BLaER1 treated with 17β-estradiol and CSF1 and Interleukin-3, amounts not matched to agents 10 nM and 100 nM (cell line): Measurements from ENCODE around the gene LRRC71.

Source experiments
- H3K27ac ChIP-seq, 11 experiments: shearing (Covaris generic); formaldehyde crosslinking; 2 replicates each; pipeline ENCODE4 v1.8.1; 2022
- H3K27me3 ChIP-seq, 11 experiments: shearing (Covaris generic); formaldehyde crosslinking; 2 replicates each; pipeline ENCODE4 v1.8.1; 2022
- H3K36me3 ChIP-seq, 11 experiments: shearing (Covaris generic); formaldehyde crosslinking; 2 replicates each; pipeline ENCODE4 v1.8.1; 2022
- H3K4me1 ChIP-seq, 10 experiments: shearing (Covaris generic); formaldehyde crosslinking; 2 replicates each; pipeline ENCODE4 v1.8.1; 2022
- H3K4me2 ChIP-seq, 11 experiments: shearing (Covaris generic); formaldehyde crosslinking; 2 replicates each; pipeline ENCODE4 v1.8.1; 2022
- H3K4me3 ChIP-seq, 10 experiments: shearing (Covaris generic); formaldehyde crosslinking; 2 replicates each; pipeline ENCODE4 v1.8.1; 2022
- H3K9ac ChIP-seq, 11 experiments: shearing (Covaris generic); formaldehyde crosslinking; 2 replicates each; pipeline ENCODE4 v1.8.1; 2022
- H3K9me3 ChIP-seq, 11 experiments: shearing (Covaris generic); formaldehyde crosslinking; replicated peaks in 1 of 11; 2 replicates each; pipeline ENCODE4 v1.8.1; 2022
- H4K20me1 ChIP-seq, 11 experiments: shearing (Covaris generic); formaldehyde crosslinking; 2 replicates each; pipeline ENCODE4 v1.8.1; 2022
- Cebpa-rat ChIP-seq, 11 experiments: shearing (Covaris generic); IDR thresholded peaks; 2 replicates each; pipeline ENCODE4 v1.8.1; 2022

LRRC71 gene

DNA sequence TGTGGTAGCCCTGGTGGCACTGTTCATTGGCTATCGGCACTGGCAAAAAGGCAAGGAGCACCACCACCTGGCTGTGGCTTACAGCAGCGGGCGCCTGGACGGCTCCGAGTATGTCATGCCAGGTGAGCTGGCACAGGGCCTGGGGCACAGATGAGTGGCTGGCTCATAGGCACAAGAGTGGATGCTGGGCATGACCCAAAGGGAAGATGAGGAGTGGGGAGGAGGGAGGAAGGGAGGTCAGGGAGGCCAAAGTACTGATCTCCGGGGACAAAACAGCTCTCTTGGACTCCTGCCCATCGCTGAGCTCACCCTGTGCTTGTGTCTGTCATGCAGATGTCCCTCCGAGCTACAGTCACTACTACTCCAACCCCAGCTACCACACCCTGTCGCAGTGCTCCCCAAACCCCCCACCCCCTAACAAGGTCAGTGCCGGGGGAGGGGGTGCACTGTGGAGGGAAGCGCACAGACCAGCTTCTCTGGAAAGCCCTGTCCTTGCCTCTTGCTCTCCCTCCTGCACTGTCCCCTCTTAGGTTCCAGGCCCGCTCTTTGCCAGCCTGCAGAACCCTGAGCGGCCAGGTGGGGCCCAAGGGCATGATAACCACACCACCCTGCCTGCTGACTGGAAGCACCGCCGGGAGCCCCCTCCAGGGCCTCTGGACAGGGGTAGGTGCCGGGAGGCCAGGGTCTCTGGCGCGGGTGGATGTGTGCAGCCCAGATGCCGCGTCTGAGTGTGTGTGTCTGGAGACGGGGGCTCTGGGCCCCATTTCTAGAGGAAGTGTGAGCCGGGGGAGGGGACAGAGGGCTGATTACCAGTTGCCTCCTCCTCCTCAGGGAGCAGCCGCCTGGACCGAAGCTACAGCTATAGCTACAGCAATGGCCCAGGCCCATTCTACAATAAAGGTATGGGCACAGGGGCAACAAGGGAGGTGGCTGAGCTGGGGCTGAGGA is 7.3 kb upstream of the LRRC71 start:
- peak overlapping the region in 2 of 11 experiments; percentile 8 to 28; a peak in 5 of 22 replicates for H3K4me2 ChIP-seq
- peaks cover 11 to 19% (median 14%) of the 10 kb centered on the region in 10 experiments for H3K4me1 ChIP-seq
- H3K27me3 ChIP-seq = peaks cover 0 to 2% (median 0%) of the 10 kb centered on the region in 11 experiments; a peak in 4 of 22 replicates
- H3K27ac ChIP-seq = no peak overlapping the region
- no peaks in the 10 kb centered on the region; a peak in 2 of 22 replicates for H3K36me3 ChIP-seq
- peak overlapping the region in 1 of 11 experiments; percentile 18; a peak in 1 of 22 replicates for H3K9ac ChIP-seq
- H4K20me1 ChIP-seq = peaks cover 0 to 6% (median 0%) of the 10 kb centered on the region in 11 experiments; a peak in 1 of 22 replicates
- peaks cover 6 to 12% (median 8%) of the 10 kb centered on the region in 11 experiments; a peak in 20 of 22 replicates for H3K9me3 ChIP-seq
- no peak overlapping the region for H3K4me3 ChIP-seq
- TF ChIP-seq Cebpa-rat (IDR thresholded peaks at IDR 0.05) = no peak

DNA sequence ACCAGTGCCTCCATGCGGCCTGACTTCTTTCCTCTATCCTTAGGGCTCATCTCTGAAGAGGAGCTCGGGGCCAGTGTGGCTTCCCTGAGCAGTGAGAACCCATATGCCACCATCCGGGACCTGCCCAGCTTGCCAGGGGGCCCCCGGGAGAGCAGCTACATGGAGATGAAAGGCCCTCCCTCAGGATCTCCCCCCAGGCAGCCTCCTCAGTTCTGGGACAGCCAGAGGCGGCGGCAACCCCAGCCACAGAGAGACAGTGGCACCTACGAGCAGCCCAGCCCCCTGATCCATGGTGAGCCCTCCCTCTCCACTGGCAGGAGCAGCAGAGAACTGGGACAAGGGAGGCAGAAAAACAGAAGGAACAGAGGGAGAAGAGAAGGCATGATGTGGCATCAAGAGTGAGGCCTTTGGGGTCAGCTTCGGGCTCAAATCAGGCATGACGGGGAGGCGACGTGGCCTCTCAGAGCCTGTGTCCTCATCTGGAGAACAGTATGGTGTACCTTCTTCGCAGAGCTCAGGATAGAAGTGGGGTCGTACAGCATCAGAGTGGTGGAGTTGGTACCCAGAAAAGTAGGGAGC is 6.5 kb upstream of the LRRC71 start:
- H3K4me1 ChIP-seq = peaks cover 11 to 19% (median 14%) of the 10 kb centered on the region in 10 experiments; a peak in 19 of 20 replicates
- no peaks in the 10 kb centered on the region; a peak in 2 of 22 replicates for H3K36me3 ChIP-seq
- H4K20me1 ChIP-seq = peaks cover 0 to 6% (median 0%) of the 10 kb centered on the region in 11 experiments; a peak in 1 of 22 replicates
- H3K27me3 ChIP-seq = peaks cover 0 to 10% (median 2%) of the 10 kb centered on the region in 11 experiments; a peak in 9 of 22 replicates
- no peak overlapping the region for H3K4me2 ChIP-seq
- H3K27ac ChIP-seq = no peak overlapping the region
- TF ChIP-seq Cebpa-rat (IDR thresholded peaks at IDR 0.05) = no peak
- no peak overlapping the region for H3K9ac ChIP-seq
- no peak overlapping the region for H3K4me3 ChIP-seq
- peaks cover 11 to 20% (median 15%) of the 10 kb centered on the region in 11 experiments; a peak in 20 of 22 replicates for H3K9me3 ChIP-seq

GRCh38 chr1:156914440-156914856 is 6.0 kb upstream of the LRRC71 start:
- H3K9me3 ChIP-seq = peaks cover 11 to 21% (median 16%) of the 10 kb centered on the region in 11 experiments; a peak in 20 of 22 replicates
- H3K36me3 ChIP-seq = no peaks in the 10 kb centered on the region; a peak in 2 of 22 replicates
- no peak overlapping the region for H3K4me3 ChIP-seq
- H3K4me2 ChIP-seq = no peak overlapping the region
- no peak overlapping the region for H3K9ac ChIP-seq
- no peak overlapping the region for H3K27ac ChIP-seq
- peaks cover 0 to 6% (median 0%) of the 10 kb centered on the region in 11 experiments; a peak in 1 of 22 replicates for H4K20me1 ChIP-seq
- H3K4me1 ChIP-seq = peaks cover 11 to 19% (median 14%) of the 10 kb centered on the region in 10 experiments; a peak in 19 of 20 replicates
- TF ChIP-seq Cebpa-rat (IDR thresholded peaks at IDR 0.05) = no peak
- H3K27me3 ChIP-seq = peaks cover 3 to 15% (median 7%) of the 10 kb centered on the region in 11 experiments; a peak in 20 of 22 replicates

DNA sequence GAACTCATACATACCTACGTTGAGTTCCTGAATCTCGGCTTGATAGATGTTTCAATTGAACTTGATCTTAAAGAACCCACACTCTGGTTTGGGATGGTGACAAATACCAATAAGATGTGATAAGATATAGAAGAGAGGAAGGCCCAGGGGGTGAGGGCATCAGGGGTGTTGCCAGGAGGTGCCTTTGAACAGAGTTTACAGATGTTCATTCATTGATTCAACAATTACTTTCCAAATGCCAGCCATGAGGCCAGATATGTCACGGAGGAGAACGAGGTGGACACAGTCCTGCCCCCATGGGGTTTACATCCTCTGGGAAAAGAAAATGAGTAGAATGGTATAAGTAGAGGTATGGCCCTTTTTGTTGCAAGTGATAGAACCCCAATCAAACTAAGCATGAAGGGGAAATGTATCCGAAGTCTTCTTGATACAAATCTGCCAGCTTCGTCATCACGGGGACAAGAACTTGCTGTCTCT is 659 bp downstream of the LRRC71 start:
- H3K27me3 ChIP-seq = peaks cover 69 to 82% (median 74%) of the 10 kb centered on the region in 11 experiments
- no peak overlapping the region for H3K4me3 ChIP-seq
- H3K27ac ChIP-seq = no peak overlapping the region
- H3K36me3 ChIP-seq = no peaks in the 10 kb centered on the region; a peak in 1 of 22 replicates
- H3K9ac ChIP-seq = no peak overlapping the region
- no peak overlapping the region for H3K4me2 ChIP-seq
- H4K20me1 ChIP-seq = peaks cover 0 to 22% (median 0%) of the 10 kb centered on the region in 11 experiments; a peak in 7 of 22 replicates
- peaks cover 0 to 11% (median 2%) of the 10 kb centered on the region in 10 experiments; a peak in 9 of 20 replicates for H3K4me1 ChIP-seq
- peaks cover 12 to 31% (median 19%) of the 10 kb centered on the region in 11 experiments; a peak in 20 of 22 replicates for H3K9me3 ChIP-seq
- TF ChIP-seq Cebpa-rat (IDR thresholded peaks at IDR 0.05) = no peak

- peaks cover 0 to 40% (median 7%) of the 10 kb centered on the region in 11 experiments; a peak in 9 of 22 replicates for H4K20me1 ChIP-seq
- H3K4me2 ChIP-seq = no peak overlapping the region
- H3K36me3 ChIP-seq = no peaks in the 10 kb centered on the region; a peak in 1 of 22 replicates
- no peak for TF ChIP-seq Cebpa-rat (IDR thresholded peaks at IDR 0.05)
- H3K27me3 ChIP-seq = peaks cover 89 to 100% (median 94%) of the 10 kb centered on the region in 11 experiments
- H3K9me3 ChIP-seq = peaks cover 5 to 21% (median 12%) of the 10 kb centered on the region in 11 experiments; a peak in 20 of 22 replicates
- H3K9ac ChIP-seq = no peak overlapping the region
- peaks cover 0 to 19% (median 11%) of the 10 kb centered on the region in 10 experiments; a peak in 14 of 20 replicates for H3K4me1 ChIP-seq
- H3K4me3 ChIP-seq = no peak overlapping the region
- no peak overlapping the region for H3K27ac ChIP-seq
Observed at GRCh38 chr1:156922986-156923669, 2.7 kb downstream of the LRRC71 start.

DNA sequence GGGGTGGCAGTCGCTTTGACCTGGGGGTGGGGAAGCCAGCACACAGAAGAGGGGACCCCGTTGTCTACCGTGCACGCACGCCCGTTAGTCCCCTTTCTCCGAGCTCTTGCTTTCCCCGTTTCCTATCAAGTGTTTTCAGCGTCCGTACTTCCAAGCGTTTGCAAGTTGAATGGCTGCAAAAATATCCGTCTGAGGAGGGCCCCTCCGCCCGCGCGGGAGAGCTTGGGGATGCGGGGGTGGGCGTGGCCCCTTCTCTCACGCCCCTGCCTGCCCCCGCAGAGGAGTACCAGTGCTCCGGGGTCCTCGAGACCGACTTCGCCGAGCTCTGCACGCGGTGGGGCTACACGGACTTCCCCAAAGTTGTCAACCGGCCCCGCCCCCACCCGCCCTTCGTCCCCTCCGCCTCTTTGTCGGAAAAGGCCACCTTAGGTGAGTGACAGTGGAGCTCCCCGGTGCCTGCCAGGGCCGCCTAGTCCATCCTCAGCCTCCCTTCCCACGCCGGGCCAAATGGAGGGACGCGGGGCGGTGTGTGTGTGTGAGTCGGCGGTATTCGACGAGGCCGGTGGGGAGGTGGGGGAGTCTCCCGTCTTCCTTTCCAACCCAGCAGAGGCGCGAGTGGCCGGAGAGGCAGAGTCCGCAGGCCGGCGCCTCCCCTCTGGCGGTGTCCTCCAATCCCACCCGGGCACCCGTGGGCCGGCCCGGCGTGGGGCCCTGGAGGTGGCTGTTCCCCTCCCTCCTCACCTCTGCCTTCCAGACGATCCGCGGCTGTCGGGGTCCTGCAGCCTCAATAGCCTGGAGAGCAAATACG is 3.4 kb downstream of the LRRC71 start:
- Histone ChIP-seq H3K4me1 (peaks cover 0 to 26% (median 12%) of the 10 kb centered on the region in 10 experiments; a peak in 14 of 20 replicates), H3K36me3 (no peaks in the 10 kb centered on the region), H3K4me3 (no peak overlapping the region), H3K27me3 (peaks cover 94 to 100% (median 100%) of the 10 kb centered on the region in 11 experiments), H4K20me1 (peaks cover 0 to 45% (median 7%) of the 10 kb centered on the region in 11 experiments; a peak in 9 of 22 replicates), H3K4me2 (no peak overlapping the region), H3K9me3 (peaks cover 0 to 13% (median 7%) of the 10 kb centered on the region in 11 experiments; a peak in 10 of 22 replicates), H3K9ac (no peak overlapping the region), H3K27ac (no peak overlapping the region)
- no peak for TF ChIP-seq Cebpa-rat (IDR thresholded peaks at IDR 0.05)

GRCh38 chr1:156924478-156925153 is 4.2 kb downstream of the LRRC71 start:
- no peak overlapping the region for H3K9ac ChIP-seq
- TF ChIP-seq Cebpa-rat (IDR thresholded peaks at IDR 0.05) = no peak
- H3K27ac ChIP-seq = no peak overlapping the region
- H4K20me1 ChIP-seq = peaks cover 0 to 52% (median 7%) of the 10 kb centered on the region in 11 experiments; a peak in 11 of 22 replicates
- peaks cover 0 to 11% (median 3%) of the 10 kb centered on the region in 11 experiments; a peak in 9 of 22 replicates for H3K9me3 ChIP-seq
- H3K4me3 ChIP-seq = no peak overlapping the region
- no peak overlapping the region for H3K4me2 ChIP-seq
- H3K4me1 ChIP-seq = peaks cover 0 to 26% (median 12%) of the 10 kb centered on the region in 10 experiments; a peak in 14 of 20 replicates
- no peaks in the 10 kb centered on the region for H3K36me3 ChIP-seq
- H3K27me3 ChIP-seq = peaks cover 96 to 100% (median 100%) of the 10 kb centered on the region in 11 experiments
